ENCODE measurements around the gene NAIP.
"Not testable (repeated sequence)": the region's sequence is repeated elsewhere in the genome, so short reads cannot be mapped to it uniquely, and the experiment has no call there.

NAIP gene

GRCh38 chr5:71025289-71025953 lies at the start of gene NAIP:
Gene NAIP (minus strand): TSS chr5:71025339. CDS start chr5:71012915, 12,424 bp downstream.
- not testable (repeated sequence) for DNase-seq

GRCh38 chr5:71067262-71067928 lies 42.3 kb upstream of the NAIP start, which contains the start of gene GTF2H2:
Gene GTF2H2 (minus strand): TSS chr5:71067676. CDS start chr5:71062763, 4,913 bp downstream.
- not testable (repeated sequence) for DNase-seq

- DNase-seq: not testable (repeated sequence)
These were observed 36.2 kb upstream of the NAIP start for GRCh38 chr5:71061322-71061721.

- DNase-seq: not testable (repeated sequence)
These were observed 34.3 kb upstream of the NAIP start for GRCh38 chr5:71059426-71059825.

GRCh38 chr5:71044808-71045207 lies 19.7 kb upstream of the NAIP start:
- not testable (repeated sequence) for DNase-seq

- not testable (repeated sequence) for DNase-seq
These were observed 19.0 kb upstream of the NAIP start for GRCh38 chr5:71044128-71044527.

GRCh38 chr5:71031046-71031776 lies 6.1 kb upstream of the NAIP start:
- DNase-seq: not testable (repeated sequence)

- not testable (repeated sequence) for DNase-seq
These were observed 4.5 kb downstream of the NAIP start for GRCh38 chr5:71020643-71021042.

GRCh38 chr5:71018376-71019005 lies 6.6 kb downstream of the NAIP start:
- not testable (repeated sequence) for DNase-seq

- no peak for DNase-seq
These were observed 11.0 kb downstream of the NAIP start for GRCh38 chr5:71014176-71014575.

- no peak for DNase-seq
These were observed 11.6 kb downstream of the NAIP start for GRCh38 chr5:71013575-71013974.

GRCh38 chr5:71011194-71011792 lies 13.8 kb downstream of the NAIP start:
- no peak for DNase-seq

GRCh38 chr5:71006983-71007382 lies 18.2 kb downstream of the NAIP start:
- DNase-seq: not testable (repeated sequence)

- not testable (repeated sequence) for DNase-seq
These were observed 40.3 kb downstream of the NAIP start for GRCh38 chr5:70984882-70985281.

- not testable (repeated sequence) for DNase-seq
These were observed 57.9 kb downstream of the NAIP start for GRCh38 chr5:70967220-70967619.

GRCh38 chr5:70964531-70964930 lies 60.6 kb downstream of the NAIP start:
- not testable (repeated sequence) for DNase-seq

- not testable (repeated sequence) for DNase-seq
These were observed 72.1 kb downstream of the NAIP start for GRCh38 chr5:70953068-70953467.

- DNase-seq: not testable (repeated sequence)
These were observed 92.6 kb downstream of the NAIP start for GRCh38 chr5:70932560-70932959.

- not testable (repeated sequence) for DNase-seq
These were observed 93.3 kb downstream of the NAIP start for GRCh38 chr5:70931709-70932368.

GRCh38 chr5:70925211-70925562 lies 100.0 kb downstream of the NAIP start:
- DNase-seq: not testable (repeated sequence)
